NOMO-1 (cell line): ENCODE measurements around the gene RUBCNL.
"Not testable (repeated sequence)": the region's sequence is repeated elsewhere in the genome, so short reads cannot be mapped to it uniquely, and the experiment has no call there.

Experiments
- DNase-seq, 2 experiments: peaks; one replicate each; lab custom pipeline; 2025; ENCODE audit not compliant: unreplicated experiment in 2 of 2; lab: John Stamatoyannopoulos, UW

The RUBCNL gene

DNA sequence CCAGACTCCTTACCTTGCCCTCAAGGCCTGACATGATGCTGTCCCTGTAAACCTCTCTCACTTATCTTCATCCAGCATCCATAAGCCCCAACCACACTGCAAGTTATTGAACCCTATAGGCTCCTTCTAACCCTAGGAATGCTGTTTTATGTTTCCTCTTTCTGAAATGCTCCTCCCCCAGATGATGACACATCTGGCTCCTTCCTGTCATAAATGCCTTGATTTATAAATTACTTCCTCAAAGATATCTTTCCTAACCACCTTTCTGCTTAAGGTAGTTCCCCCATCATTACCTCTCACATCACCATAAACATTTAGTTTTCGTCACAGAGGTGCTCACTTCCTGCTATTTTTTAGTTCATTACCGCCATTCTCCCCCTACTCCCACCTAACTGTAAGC lies 12.3 kb downstream of the RUBCNL start:
- DNase-seq, result peak; percentile 79 to 95

DNA sequence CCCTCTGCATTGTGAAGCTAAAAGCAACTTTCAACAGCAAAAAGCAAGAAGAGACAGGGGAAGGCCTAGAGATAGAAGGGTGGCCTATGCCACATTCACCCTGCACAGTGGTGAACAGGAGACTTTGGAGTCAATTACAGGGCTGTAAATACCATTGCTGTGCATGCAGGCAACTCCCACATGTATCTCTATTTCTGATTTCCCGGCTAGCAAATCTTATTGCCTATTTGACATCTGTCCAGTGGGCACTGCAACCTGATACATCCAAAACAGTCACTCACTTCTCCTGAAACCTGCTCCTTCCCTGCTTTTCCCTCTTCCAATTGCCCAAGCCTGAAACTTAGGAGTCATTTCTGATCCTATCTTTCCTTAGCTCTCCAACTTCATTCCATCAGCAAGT lies 13.4 kb downstream of the RUBCNL start:
- DNase-seq, result no peak

GRCh38 chr13:46372938-46373337 lies 14.1 kb downstream of the RUBCNL start:
- DNase-seq, result not testable (repeated sequence)

- no peak for DNase-seq
These were observed 15.0 kb downstream of the RUBCNL start for GRCh38 chr13:46372071-46372470.

DNA sequence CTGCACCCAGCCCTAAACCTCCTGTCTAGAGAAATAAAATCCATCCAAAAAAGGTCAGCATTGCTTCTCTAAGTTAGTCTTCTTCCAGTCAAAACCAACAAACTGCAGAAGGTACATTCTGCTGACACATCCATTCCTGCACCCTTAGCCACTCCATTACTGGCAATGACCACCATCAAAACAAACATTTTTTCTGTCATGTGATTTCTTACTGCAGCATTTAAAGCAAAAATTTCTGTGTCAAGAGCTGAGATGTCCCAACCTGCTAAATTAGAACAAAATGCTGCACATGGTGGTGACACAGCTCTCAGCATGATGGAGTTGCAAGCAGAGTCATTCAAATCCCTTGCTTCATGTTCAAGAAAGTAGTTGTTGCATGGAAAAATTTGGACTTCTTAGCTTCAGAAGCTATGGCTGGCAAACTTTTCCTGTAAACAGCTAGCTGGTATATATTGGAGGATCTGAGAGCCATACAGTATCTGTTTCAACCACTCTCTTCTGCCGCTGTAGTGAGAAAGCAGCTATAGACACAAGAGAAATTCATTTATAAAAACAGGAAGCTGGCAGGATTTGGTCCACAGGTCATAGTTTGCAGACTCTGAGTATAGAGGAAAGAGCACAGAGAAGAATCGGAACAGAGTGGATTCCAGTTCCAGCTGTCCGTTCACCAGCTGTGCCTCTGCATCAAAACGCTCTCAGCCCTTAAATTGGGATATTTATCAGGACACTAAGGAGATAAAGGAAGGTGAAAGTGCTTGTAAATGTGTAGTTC lies 17.4 kb downstream of the RUBCNL start:
- DNase-seq, result peak; percentile 29 to 69

GRCh38 chr13:46367617-46368327 lies 19.3 kb downstream of the RUBCNL start:
- DNase-seq, result no peak

GRCh38 chr13:46361276-46361934 lies 25.6 kb downstream of the RUBCNL start:
- no peak for DNase-seq

GRCh38 chr13:46360604-46361003 lies 26.4 kb downstream of the RUBCNL start:
- no peak for DNase-seq

- no peak for DNase-seq
These were observed 27.3 kb downstream of the RUBCNL start for GRCh38 chr13:46359714-46360113.

DNA sequence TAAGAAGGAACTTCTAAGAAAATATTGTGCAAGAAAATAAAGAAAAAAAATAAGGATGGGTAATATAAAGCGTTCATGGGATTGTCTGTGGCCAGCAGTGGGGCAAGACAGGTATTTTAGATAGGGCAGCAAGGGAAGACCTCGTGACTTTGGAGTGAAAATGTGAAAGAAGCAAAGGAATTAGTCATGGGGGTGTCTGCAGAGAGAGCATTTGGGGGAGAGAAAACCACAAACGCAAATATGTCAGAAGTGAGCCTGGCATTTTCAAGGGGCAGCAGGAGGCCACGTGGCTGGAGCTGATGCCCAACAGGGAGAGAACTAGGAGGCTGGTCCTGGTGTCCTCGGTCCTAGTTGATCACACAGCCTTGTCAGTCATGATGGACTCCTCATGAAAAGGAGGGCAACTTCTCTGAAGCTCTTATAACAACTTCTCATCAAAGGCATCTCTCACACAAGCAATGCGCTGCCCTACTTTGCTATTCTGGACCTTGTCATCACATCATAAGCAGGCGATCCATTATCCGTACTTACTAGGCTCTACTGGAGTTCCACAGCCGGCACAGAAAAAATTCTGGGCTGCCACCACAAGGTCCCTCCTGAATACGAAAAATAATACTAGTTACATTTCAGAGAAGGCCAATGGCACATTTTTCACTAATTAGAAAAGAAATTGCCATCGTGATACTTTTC lies 31.0 kb downstream of the RUBCNL start:
- no peak for DNase-seq

DNA sequence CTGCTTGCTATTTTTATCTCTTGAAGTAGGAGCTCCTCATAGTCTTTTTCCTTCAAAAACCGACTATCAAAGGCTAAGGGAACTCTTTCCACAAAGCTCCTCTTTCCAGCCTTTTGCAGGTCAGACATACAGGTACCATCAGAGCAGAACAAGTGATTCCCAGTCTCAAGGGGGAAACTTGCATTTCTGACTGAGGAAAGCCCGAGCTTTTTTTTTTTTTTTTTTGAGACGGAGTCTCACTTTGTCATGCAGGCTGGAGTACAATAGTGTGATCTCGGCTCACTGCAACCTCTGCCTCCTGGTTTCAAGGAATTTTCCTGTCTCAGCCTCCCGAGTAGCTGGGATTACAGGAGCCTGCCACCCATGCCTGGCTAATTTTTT lies 32.0 kb downstream of the RUBCNL start:
- DNase-seq, result no peak

- peak; percentile 46 to 77 for DNase-seq
These were observed 32.6 kb downstream of the RUBCNL start for GRCh38 chr13:46354156-46355087.

DNA sequence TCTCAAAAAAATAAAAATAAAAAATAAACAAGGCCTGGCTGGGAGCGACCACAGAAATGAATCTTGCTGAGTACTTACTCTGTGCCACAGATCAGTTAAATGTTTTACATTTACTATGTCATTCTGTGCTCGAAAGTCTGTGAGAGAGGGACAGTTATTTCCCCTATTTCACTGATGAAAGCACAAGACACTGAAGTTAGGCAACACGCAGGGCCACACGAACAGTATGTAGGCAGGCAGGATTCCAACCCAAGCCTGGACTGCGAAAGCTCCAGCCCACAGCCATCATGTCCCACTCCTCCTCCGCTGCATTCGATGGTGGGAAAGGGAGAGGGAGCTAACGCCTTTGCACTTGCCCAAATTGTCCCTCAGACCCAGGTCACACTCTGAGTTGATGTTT lies 34.2 kb downstream of the RUBCNL start:
- no peak for DNase-seq

DNA sequence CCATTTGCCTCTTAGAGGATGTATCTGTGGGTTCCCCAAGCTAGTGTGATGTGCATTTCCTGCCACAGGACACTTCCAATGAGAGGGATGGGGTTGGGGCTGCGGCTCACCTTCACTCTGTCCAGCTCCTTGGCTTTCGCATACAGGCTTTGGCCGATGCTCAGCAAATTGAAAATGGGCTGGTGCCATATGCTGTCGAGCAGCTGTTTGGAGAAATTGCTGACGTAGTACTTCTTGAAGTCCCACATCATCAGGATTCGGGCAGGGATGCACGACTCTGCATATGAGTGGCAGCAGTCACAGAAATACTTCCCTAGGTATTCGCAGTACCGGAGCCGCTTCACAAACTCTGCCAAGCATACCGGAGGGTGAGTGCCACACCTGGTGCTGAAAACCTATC lies 37.0 kb downstream of the RUBCNL start:
- DNase-seq, result no peak

- no peak for DNase-seq
These were observed 38.1 kb downstream of the RUBCNL start for GRCh38 chr13:46348961-46349360.

DNA sequence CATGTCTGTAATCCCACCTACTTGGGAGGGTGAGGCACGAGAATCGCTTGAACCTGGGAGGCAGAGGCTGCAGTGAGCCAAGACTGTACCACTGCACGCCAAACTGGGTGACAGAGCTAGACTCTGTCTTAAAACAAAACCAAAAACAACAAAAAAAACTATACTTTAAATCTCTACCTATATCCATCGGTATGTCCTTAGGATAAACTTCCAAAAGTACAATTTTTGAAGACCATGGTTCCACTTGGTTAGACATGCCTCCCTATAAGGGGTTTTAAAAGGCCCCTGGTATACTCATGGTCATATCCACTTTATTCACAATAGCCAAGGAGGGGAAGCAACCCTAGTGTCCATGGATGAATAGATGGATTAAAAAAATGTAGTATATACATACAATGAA lies 39.8 kb downstream of the RUBCNL start:
- DNase-seq, result no peak

- DNase-seq, result no peak
These were observed 41.2 kb downstream of the RUBCNL start for GRCh38 chr13:46345866-46346265.

- no peak for DNase-seq
These were observed 41.7 kb downstream of the RUBCNL start for GRCh38 chr13:46345398-46345797.

GRCh38 chr13:46343279-46343994 lies 43.6 kb downstream of the RUBCNL start:
- DNase-seq, result no peak

- DNase-seq, result no peak
These were observed 44.5 kb downstream of the RUBCNL start for GRCh38 chr13:46342538-46342937.
